GM12878 (cell line): Measurements from ENCODE around the gene HIVEP3. TPM values are rescaled to one million over a fixed set of nuclear protein-coding genes. Genes with fewer than 3 reads are reported as not detected.

Experiments
- ATAC-seq: fragments of 200-7000 bp; cut with Tn5 transposase; 3 replicates; pipeline ENCODE4 v1.9.1; 2020; ENCODE audit warnings: mild to moderate bottlenecking, moderate library complexity
- BruUV-seq: library from RNA; stranded (reverse); fragments of 400-500 nt; replicated peaks from 2 replicates; lab custom pipeline; 2021; lab: Mats Ljungman, UMichigan
- CTCF ChIA-PET: fragments of 300-600 bp; sonication (Branson Sonifier 250); formaldehyde crosslinking; extraction: SDS; loops from one replicate; lab custom pipeline; 2021; ENCODE audit warnings: inconsistent platforms; lab: Yijun Ruan, JAX
- POLR2A ChIA-PET: fragments of 350-600 bp; formaldehyde crosslinking; extraction: SDS; loops from one replicate; lab custom pipeline; 2021; ENCODE audit warnings: inconsistent platforms; lab: Charles Lee
- RAD21 ChIA-PET: fragments of 300-600 bp; sonication (Branson Sonifier 250); formaldehyde crosslinking; loops from one replicate; lab custom pipeline; 2023; ENCODE audit warnings: antibody characterized with exemption; ENCODE audit not compliant: unreplicated experiment; lab: Charles Lee
- SMC1A ChIA-PET: fragments of 300-600 bp; sonication (Branson Sonifier 250); formaldehyde crosslinking; loops from one replicate; lab custom pipeline; 2023; ENCODE audit not compliant: unreplicated experiment, uncharacterized antibody; lab: Charles Lee
- DNase-seq: peaks from one replicate; pipeline ENCODE4 v3.0.0-alpha.2; 2011; ENCODE audit warnings: low read depth, low spot score
- FAIRE-seq: peaks from 3 replicates; lab custom pipeline; 2011; peaks lifted over from hg19 to GRCh38; lab: Jason Lieb, UNC
- H2AFZ ChIP-seq: 2 replicates; pipeline ENCODE4 v1.6.0; 2011; ENCODE audit warnings: low read depth, low read length, control low read depth; ENCODE audit not compliant: control insufficient read depth
- H3K27ac ChIP-seq: 2 replicates; pipeline ENCODE4 v1.5.1; 2011; ENCODE audit warnings: control low read depth; ENCODE audit not compliant: control insufficient read depth, insufficient read depth
- H3K27me3 ChIP-seq, 2 experiments: replicated peaks in 1 of 2; 2 replicates each; pipeline versions ENCODE4 v1.6.0 to v1.6.1; 2011; ENCODE audit warnings: low read length in 1 of 2; ENCODE audit not compliant: control insufficient read depth in 2 of 2, insufficient read depth in 2 of 2
- H3K36me3 ChIP-seq, 2 experiments: 2 replicates each; pipeline ENCODE4 v1.5.1; 2011; ENCODE audit warnings: low read length in 1 of 2; ENCODE audit not compliant: control insufficient read depth in 2 of 2, insufficient read depth in 2 of 2
- H3K4me1 ChIP-seq: 2 replicates; pipeline ENCODE4 v1.6.1; 2011; ENCODE audit warnings: mild to moderate bottlenecking, low read length, moderate library complexity, mixed read lengths; ENCODE audit not compliant: control insufficient read depth, insufficient read depth
- H3K4me2 ChIP-seq: 2 replicates; pipeline ENCODE4 v1.6.0; 2011; ENCODE audit warnings: control low read depth; ENCODE audit not compliant: control insufficient read depth, insufficient read depth
- H3K4me3 ChIP-seq: fragments of 200-600 bp; sonication (generic); 2 replicates; pipeline ENCODE4 v1.5.1; 2016
- H3K79me2 ChIP-seq: 2 replicates; pipeline ENCODE4 v1.6.0; 2011; ENCODE audit warnings: low read length; ENCODE audit not compliant: control insufficient read depth, insufficient read depth
- H3K9ac ChIP-seq: 2 replicates; pipeline ENCODE4 v1.8.0; 2011; ENCODE audit warnings: low read length, control low read depth, mixed read lengths; ENCODE audit not compliant: control insufficient read depth, insufficient read depth
- H3K9me3 ChIP-seq: replicated peaks from 3 replicates; pipeline ENCODE4 v1.5.1; 2011; ENCODE audit warnings: mild to moderate bottlenecking, low read length; ENCODE audit not compliant: control insufficient read depth, insufficient read depth
- H4K20me1 ChIP-seq: 2 replicates; pipeline ENCODE4 v1.6.0; 2011; ENCODE audit not compliant: control insufficient read depth, insufficient read depth
- ASH2L ChIP-seq: fragments of 300-600, 200-600 bp; sonication (generic); IDR thresholded peaks from 2 replicates; pipeline ENCODE4 v1.6.1; 2017; ENCODE audit warnings: low read depth, mild to moderate bottlenecking, borderline replicate concordance
- CBX5 ChIP-seq: sonication (generic); IDR thresholded peaks from 2 replicates; pipeline ENCODE4 v1.6.1; 2016; ENCODE audit warnings: low read depth, moderate library complexity, mild to moderate bottlenecking, inconsistent platforms
- HDAC2 ChIP-seq: fragments of 200-600 bp; sonication (generic); IDR thresholded peaks from 2 replicates; pipeline ENCODE4 v1.6.1; 2017
- JUNB ChIP-seq: IDR thresholded peaks from 2 replicates; pipeline ENCODE4 v1.6.1; 2016; ENCODE audit warnings: antibody characterized with exemption, mild to moderate bottlenecking
- MAX ChIP-seq: IDR thresholded peaks from 2 replicates; pipeline ENCODE4 v1.6.1; 2012; ENCODE audit warnings: low read depth, low read length, improper control_type of control experiment
- NBN ChIP-seq: fragments of 450-650 bp; IDR thresholded peaks from 2 replicates; pipeline ENCODE4 v1.6.1; 2016
- POLR2AphosphoS2 ChIP-seq: IDR thresholded peaks from 2 replicates; pipeline ENCODE4 v1.6.1; 2011; ENCODE audit warnings: low read depth, mild to moderate bottlenecking, low read length, improper control_type of control experiment, moderate library complexity
- POLR2AphosphoS5 ChIP-seq: IDR thresholded peaks from 2 replicates; pipeline ENCODE4 v1.6.1; 2011; ENCODE audit warnings: mild to moderate bottlenecking, low read length, inconsistent platforms
- RUNX3 ChIP-seq: IDR thresholded peaks from 2 replicates; pipeline ENCODE4 v1.6.1; 2012; ENCODE audit warnings: low read length, inconsistent platforms
- STAT3 ChIP-seq: IDR thresholded peaks from 2 replicates; pipeline ENCODE4 v1.6.1; 2011; ENCODE audit warnings: low read depth, low read length, improper control_type of control experiment
- WRNIP1 ChIP-seq: IDR thresholded peaks from 2 replicates; pipeline ENCODE4 v1.6.1; 2011; ENCODE audit warnings: low read depth, low read length, improper control_type of control experiment, borderline replicate concordance
- ZNF24 ChIP-seq: fragments of 450-650 bp; IDR thresholded peaks from 2 replicates; pipeline ENCODE4 v1.6.1; 2017; ENCODE audit warnings: antibody characterized with exemption, mild to moderate bottlenecking
- ZSCAN29 ChIP-seq: fragments of 450-650 bp; IDR thresholded peaks from 2 replicates; pipeline ENCODE4 v1.6.1; 2017; ENCODE audit warnings: mild to moderate bottlenecking, moderate library complexity
- WGBS: methylation state at CpG from one replicate; pipeline ENCODE4 v1.1.6; 2016; ENCODE audit warnings: low lambda C conversion rate; ENCODE audit not compliant: insufficient replicate concordance, insufficient coverage; ENCODE audit errors: missing lambda C conversion rate; 5-methylcytosine and 5-hydroxymethylcytosine counted together
- in situ Hi-C: fragments of 300-500 bp; cut with MboI; formaldehyde crosslinking; loops from 9 replicates; pipeline ENCODE4 v1.14.3; 2018; ENCODE audit warnings: mixed read lengths
- intact Hi-C: fragments of 100-400 bp; cut with micrococcal nuclease; formaldehyde crosslinking; loops from one replicate; pipeline ENCODE4 v1.14.2; 2022; ENCODE audit not compliant: unreplicated experiment
- polyA plus RNA-seq, 11 experiments: library from polyadenylated mRNA; depleted of rRNA in 4 of 11; unstranded in 6 of 11; stranded (reverse) in 5 of 11; fragments of >200 nt; fragmentation: Nextera tagmentation in 4 of 11; fragmentation: Illumina TruSeq in 1 of 11; extraction: Ambion mirVana in 4 of 11; extraction: Trizol in 1 of 11; gene quantifications; 1 replicate in 1 of 11; 2 replicates in 10 of 11; pipeline versions ENCODE4 v1.2.1 to v1.2.3, GENCODE V29; 2011 to 2016; ENCODE audit warnings: inconsistent platforms in 2 of 11, missing spikeins in 2 of 11, low read depth in 1 of 11
- total RNA-seq, 4 experiments: library from RNA; depleted of rRNA in 3 of 4; stranded (reverse); fragments of >200 nt in 3 of 4; fragmentation: Illumina TruSeq in 1 of 4; extraction: Trizol in 1 of 4; gene quantifications; 2 replicates each; pipeline versions ENCODE4 v1.2.1 to v1.2.3, GENCODE V29; 2013 to 2021

HIVEP3 gene
- total and polyA plus RNA-seq, 10 of the 15 experiments (the other 5 are each of a cell fraction or from before 2014, with no cell fraction given): 1.8 to 13.6 (median 3.8) TPM

DNA sequence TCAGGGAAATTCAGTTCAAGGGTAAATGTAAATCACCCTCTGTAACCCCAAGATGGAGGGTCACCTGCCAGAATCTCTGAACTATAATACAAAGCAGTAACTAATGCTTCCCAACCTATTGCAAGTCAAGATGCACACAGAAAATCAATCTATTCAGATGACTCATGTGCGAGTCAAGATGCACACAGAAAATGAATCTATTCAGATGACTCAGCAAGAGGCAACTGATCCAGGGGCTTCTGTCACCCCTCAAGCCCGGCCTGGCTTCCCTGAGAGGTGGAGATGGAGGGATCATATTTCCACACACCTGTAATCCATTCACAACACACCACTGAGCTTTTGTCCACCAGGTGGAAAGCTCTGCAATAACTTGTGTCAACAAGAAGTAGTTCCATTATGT lies 17.4 kb upstream of the HIVEP3 start:
- ChIA-PET POLR2A (no interaction called here), RAD21 (no interaction called here), CTCF (interaction anchor here (1.0 kb wide), 1 partner anchor 15 kb away, joined by 3 read pairs; no protein-coding TSS in a partner anchor), SMC1A (interaction anchor here (1.6 to 3.2 kb wide), 2 partner anchors 10 to 14 kb away, joined by 5 to 13 read pairs; no protein-coding TSS in a partner anchor)
- BruUV-seq: no TSS peak
- 0% methylated on average over 2 of the region's 2 CpGs for WGBS
- TF ChIP-seq JUNB (peak; percentile 46), ASH2L (no peak), NBN (no peak), CBX5 (no peak), ZSCAN29 (no peak), ZNF24 (no peak), POLR2AphosphoS2 (no peak)
- Histone ChIP-seq H3K27me3 (no peaks in the 10 kb centered on the region), H4K20me1 (no peaks in the 10 kb centered on the region), H3K79me2 (no peaks in the 10 kb centered on the region), H3K9me3 (peaks cover 3% of the 10 kb centered on the region; the same call in 2 of the 3 replicates), H2AFZ (no peak overlapping the region), H3K4me1 (no peaks in the 10 kb centered on the region), H3K4me2 (no peak overlapping the region), H3K36me3 (no peaks in the 10 kb centered on the region), H3K27ac (no peak overlapping the region), H3K4me3 (no peak overlapping the region), H3K9ac (no peak overlapping the region)
- DNase-seq (no peak), FAIRE-seq (no peak), ATAC-seq (peak; percentile 84)
- intact Hi-C loops: no loop called here
- in situ Hi-C loops: no loop called here

- in situ Hi-C loops: no loop called here
Observed at GRCh38 chr1:41935226-41935625, 16.5 kb upstream of the HIVEP3 start.

More at GRCh38 chr1:41935226-41935625, 16.5 kb upstream of the HIVEP3 start:
- ChIA-PET CTCF (no interaction called here), POLR2A (interaction anchor here (1.2 kb wide), 1 partner anchor 82 kb away, joined by 3 read pairs; no protein-coding TSS in a partner anchor), RAD21 (no interaction called here), SMC1A (interaction anchor here (1.0 to 3.2 kb wide), 3 partner anchors 9 to 69 kb away, joined by 3 to 13 read pairs (median 5); no protein-coding TSS in a partner anchor)
- Histone ChIP-seq H3K9ac (no peak overlapping the region), H3K36me3 (no peaks in the 10 kb centered on the region), H3K4me2 (no peak overlapping the region), H3K4me1 (no peaks in the 10 kb centered on the region), H4K20me1 (no peaks in the 10 kb centered on the region), H3K9me3 (peaks cover 3% of the 10 kb centered on the region; the same call in 2 of the 3 replicates), H3K27me3 (no peaks in the 10 kb centered on the region), H3K4me3 (no peak overlapping the region), H2AFZ (no peak overlapping the region), H3K79me2 (no peaks in the 10 kb centered on the region), H3K27ac (no peak overlapping the region)
- DNase-seq (no peak), ATAC-seq (peak; percentile 37), FAIRE-seq (no peak)
- no TSS peak for BruUV-seq
- no peak for TF ChIP-seq POLR2AphosphoS5
- TF ChIP-seq HDAC2: no peak
- TF ChIP-seq WRNIP1: no peak
- no peak for TF ChIP-seq STAT3
- TF ChIP-seq RUNX3: no peak
- no peak for TF ChIP-seq MAX
- intact Hi-C loops: no loop called here
- WGBS: 3% methylated on average over 1 of the region's 1 CpG
